ENCODE results near the gene ABCC9. TPM values are rescaled to one million over a fixed set of nuclear protein-coding genes. Genes with fewer than 3 reads are reported as not detected.
"Not testable (repeated sequence)": the region's sequence is repeated elsewhere in the genome, so short reads cannot be mapped to it uniquely, and the experiment has no call there.

ABCC9 gene
- total RNA-seq, 1 donor from 2014 or later = 27.5 TPM

GRCh38 chr12:21813751-21814150 lies 127.5 kb downstream of the ABCC9 start:
- no peak for DNase-seq
- intact Hi-C loops (cut with DNase I) = no loop called here
- H3K4me1 ChIP-seq = peaks cover 1% of the 10 kb centered on the region
- no peaks in the 10 kb centered on the region for H3K9me3 ChIP-seq
- no peaks in the 10 kb centered on the region for H3K36me3 ChIP-seq
- no peaks in the 10 kb centered on the region for H3K27me3 ChIP-seq (ENCODE audit: low read depth)
- ATAC-seq = no peak
- H3K27ac ChIP-seq = no peak overlapping the region
- no peak for TF ChIP-seq CTCF (IDR thresholded peaks at IDR 0.05)
- no peak overlapping the region for H3K4me3 ChIP-seq

- ATAC-seq = no peak
- DNase-seq = no peak
- Histone ChIP-seq H3K36me3 (no peaks in the 10 kb centered on the region), H3K9me3 (no peaks in the 10 kb centered on the region), H3K4me3 (no peak overlapping the region), H3K27ac (no peak overlapping the region), H3K27me3 (ENCODE audit: low read depth) (no peaks in the 10 kb centered on the region), H3K4me1 (no peaks in the 10 kb centered on the region)
- intact Hi-C loops (cut with DNase I) = no loop called here
- TF ChIP-seq CTCF (IDR thresholded peaks at IDR 0.05) = no peak
Observed at GRCh38 chr12:21813125-21813524, 128.1 kb downstream of the ABCC9 start.

DNA sequence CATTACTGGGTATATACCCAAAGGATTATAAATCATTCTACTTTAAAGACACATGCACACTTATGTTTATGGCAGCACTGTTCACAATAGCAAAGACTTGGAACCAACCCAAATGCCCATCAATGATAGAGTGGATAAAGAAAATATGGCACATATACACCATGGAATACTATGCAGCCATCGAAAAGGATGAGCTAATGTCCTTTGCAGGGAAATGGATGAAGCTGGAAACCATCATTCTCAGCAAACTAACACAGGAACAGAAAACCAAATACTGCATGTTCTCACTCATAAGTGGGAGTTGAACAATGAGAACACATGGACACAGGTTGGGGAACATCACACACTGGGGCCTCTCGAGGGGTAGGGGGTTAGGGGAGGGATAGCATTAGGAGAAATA lies 128.9 kb downstream of the ABCC9 start:
- H3K27ac ChIP-seq; H3K4me1 ChIP-seq; H3K36me3 ChIP-seq; DNase-seq; H3K27me3 ChIP-seq (ENCODE audit: low read depth); H3K9me3 ChIP-seq; ATAC-seq; H3K4me3 ChIP-seq; intact Hi-C loops (cut with DNase I): not testable (repeated sequence)

DNA sequence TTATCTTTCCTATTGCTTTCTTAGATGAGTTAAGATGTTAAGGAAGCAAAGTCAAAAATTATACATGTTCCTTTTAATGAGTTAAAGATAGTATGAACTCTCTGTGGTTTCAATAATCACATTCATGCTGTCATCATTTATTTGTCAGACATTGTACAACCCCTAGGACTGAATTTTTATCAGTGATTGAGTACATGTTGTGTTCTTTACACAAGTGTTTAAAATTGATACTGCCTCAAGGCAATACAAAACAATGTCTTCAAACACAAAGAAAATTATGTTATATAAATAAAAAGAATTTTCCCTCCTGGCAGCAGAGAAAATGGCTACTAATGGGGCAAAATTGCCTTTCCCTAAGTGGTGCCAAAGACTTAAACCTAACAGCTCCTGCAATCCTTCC lies 132.1 kb downstream of the ABCC9 start:
- TF ChIP-seq CTCF (IDR thresholded peaks at IDR 0.05) = no peak

GRCh38 chr12:21806255-21806654 lies 135.0 kb downstream of the ABCC9 start:
- Histone ChIP-seq H3K4me1 (no peaks in the 10 kb centered on the region), H3K36me3 (no peaks in the 10 kb centered on the region), H3K9me3 (no peaks in the 10 kb centered on the region), H3K27me3 (ENCODE audit: low read depth) (no peaks in the 10 kb centered on the region), H3K4me3 (no peak overlapping the region), H3K27ac (no peak overlapping the region)
- intact Hi-C loops (cut with DNase I) = no loop called here
- TF ChIP-seq CTCF (IDR thresholded peaks at IDR 0.05) = no peak
- no peak for ATAC-seq
- no peak for DNase-seq

More for the DNA sequence above, 132.1 kb downstream of the ABCC9 start:
- ATAC-seq (no peak), DNase-seq (no peak)
- H3K27me3 ChIP-seq (ENCODE audit: low read depth) = no peaks in the 10 kb centered on the region
- H3K4me1 ChIP-seq = no peaks in the 10 kb centered on the region
- no peak overlapping the region for H3K27ac ChIP-seq
- no peaks in the 10 kb centered on the region for H3K9me3 ChIP-seq
- no peaks in the 10 kb centered on the region for H3K36me3 ChIP-seq
- intact Hi-C loops (cut with DNase I) = no loop called here
- H3K4me3 ChIP-seq = no peak overlapping the region

DNA sequence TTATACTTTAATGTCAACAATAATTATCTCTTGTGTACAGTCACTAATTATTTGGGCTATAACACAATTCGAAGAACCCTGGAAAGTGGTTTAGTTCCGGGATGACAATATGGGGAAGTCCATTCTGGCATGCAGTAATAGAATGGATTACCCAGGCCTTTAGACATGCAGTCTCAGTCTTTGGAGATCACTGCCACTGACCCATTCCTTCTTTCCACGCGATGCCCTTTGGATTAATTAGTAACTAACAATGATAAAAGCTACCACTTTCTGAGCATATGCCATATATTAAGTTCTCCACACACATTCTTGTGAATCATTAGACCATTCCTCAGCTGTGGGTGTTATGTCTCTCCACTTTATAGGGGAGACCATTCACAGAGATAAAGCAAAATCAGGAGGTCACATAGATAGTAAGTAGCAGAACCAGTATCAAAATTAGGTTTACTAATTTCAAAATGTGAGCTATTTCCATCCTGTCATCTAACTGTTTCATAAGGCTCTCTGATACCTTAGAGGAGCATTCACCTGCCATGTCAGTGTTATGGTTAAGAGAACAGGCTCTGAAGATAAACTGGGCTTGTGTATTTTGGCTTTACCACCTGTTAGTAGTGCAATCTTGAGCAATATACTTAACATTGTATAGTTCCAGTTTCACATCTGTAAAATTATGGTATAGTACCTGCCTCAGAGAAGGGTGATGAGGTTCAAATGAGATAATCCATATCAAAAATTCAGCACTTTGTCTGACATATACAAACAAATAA lies 139.5 kb downstream of the ABCC9 start:
- ATAC-seq = no peak

More for the DNA sequence above, 139.5 kb downstream of the ABCC9 start:
- no peaks in the 10 kb centered on the region for H3K9me3 ChIP-seq
- no peak overlapping the region for H3K4me3 ChIP-seq
- no peak overlapping the region for H3K27ac ChIP-seq
- H3K36me3 ChIP-seq = no peaks in the 10 kb centered on the region
- H3K4me1 ChIP-seq = no peaks in the 10 kb centered on the region
- no peak for TF ChIP-seq CTCF (IDR thresholded peaks at IDR 0.05)
- intact Hi-C loops (cut with DNase I) = no loop called here
- no peak for DNase-seq
- H3K27me3 ChIP-seq (ENCODE audit: low read depth) = no peaks in the 10 kb centered on the region
